Activated CD8-positive, alpha-beta memory T cell treated with anti-CD3 and anti-CD28 coated beads, Interleukin-2, amount 50 U/mL, for 24 hours (primary cell): ENCODE data around the gene ATP13A5.

ENCODE experiments used
- DNase-seq: peaks from one replicate; pipeline ENCODE4 v3.0.0-alpha.2; 2020; ENCODE audit errors: extremely low read depth

Gene ATP13A5

DNA sequence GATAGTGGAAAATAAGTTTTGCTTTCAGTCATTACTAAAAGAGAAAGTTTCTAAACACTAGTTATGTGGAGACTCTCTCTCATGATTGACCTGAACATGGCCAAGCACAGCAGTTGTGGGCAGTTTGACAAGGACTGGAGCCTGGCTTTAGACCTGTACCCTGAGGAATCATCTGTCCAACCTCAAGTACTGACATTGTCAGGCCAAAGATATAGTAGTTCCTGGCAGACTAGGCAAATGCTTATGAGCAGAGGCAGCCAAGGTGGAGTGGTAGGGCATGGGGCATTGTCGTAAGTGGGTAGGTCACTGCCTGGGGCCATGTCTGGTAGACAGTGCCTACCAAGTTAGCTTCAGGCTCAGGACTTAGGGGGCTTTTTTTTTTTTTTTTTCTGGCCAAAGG is 116.6 kb downstream of the ATP13A5 start:
- no peak for DNase-seq

DNA sequence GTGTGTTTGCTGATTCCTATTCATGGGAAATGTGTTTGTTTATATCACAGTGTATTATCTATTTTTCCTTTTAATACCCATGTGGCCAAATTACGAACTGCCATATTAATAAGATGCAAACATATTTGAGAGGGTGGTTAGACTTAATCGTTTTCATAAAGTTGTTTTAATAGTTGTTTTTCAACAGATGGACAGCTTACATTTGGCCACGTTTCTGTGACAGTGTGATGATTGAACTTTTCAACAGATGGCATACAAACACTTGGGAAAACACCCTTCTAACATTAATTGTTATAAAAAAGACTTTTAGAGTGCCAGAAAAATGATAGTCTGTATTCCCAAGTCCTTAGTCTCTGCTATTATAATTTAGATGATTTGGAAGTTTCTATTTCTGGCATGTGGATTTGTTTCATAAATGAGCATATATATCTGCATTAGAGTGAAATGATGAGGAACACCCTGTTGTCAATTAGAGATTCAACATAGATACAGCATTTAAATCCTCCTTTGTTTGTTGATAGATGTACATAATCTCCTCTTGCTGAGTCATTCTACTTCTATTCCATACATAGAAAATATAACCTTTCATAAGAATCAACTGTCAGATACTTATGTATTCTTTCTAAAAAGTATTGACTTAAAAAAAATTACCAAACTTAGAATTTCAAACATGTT is 124.4 kb downstream of the ATP13A5 start:
- no peak for DNase-seq

DNA sequence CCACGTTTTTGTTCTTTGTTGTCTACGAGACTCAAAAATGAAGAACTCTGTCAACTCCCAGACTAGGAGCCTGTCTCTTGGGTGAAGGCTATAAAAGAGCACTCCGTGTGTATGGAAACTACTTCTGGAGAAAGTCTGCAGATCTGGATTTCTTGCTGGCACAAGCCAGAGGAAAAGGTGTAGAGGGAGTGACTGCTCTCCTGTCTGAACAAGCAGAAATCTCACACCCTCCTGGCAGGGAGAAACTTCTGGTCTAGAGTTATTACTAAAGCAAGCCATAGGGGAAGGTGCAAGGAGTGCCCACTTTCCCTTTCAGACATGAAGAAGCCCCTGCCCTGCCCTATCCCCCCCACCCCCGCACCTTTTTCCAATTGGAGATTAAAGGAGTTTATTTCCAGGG is 128.1 kb downstream of the ATP13A5 start:
- no peak for DNase-seq

DNA sequence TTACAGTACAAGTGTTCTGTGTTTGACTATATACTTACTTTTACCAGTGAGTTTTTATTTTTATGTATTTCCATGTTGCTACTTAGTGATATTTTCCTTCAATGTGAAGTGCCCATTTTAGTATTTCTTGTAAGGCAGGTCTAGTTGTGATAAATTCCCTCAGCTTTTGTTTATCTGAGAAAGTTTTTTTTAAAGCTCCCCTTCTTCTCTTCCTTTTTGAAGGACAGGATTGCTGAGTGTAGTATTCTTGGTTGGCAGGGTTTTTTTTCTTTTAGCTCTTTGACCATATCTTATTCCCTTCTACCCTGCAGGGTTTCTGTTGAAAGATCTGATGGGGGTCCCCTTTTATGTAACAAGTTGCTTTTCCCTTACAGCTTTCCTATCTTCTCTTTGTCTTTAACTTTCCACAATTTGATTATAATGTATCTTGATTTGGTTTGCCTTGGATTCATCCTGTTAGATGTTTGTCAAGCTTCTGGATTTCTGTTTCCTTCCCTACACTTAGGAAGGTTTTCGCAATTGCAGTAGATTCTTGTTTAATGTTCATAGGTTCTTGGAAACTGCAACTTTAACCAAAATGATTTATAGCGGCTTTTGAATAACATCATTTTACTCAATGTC is 129.6 kb downstream of the ATP13A5 start:
- no peak for DNase-seq

DNA sequence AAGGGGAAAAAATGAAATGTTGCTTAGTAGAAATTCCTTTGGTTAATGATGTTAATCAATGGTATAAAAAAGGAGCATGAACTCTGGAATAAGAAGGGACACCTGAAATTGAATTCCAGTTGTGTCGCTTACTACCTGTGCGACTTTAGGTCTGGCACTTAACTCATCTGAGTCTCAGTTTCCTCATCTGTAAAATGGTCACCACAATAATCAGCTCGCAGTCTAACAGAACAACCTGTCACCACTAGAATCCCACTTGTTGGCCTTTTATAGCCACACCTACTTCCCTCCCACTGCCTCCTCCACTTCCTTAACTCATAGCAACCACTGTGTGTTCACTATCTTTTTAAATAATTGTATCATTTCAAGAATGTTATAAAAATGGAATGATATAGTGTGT is 135.0 kb downstream of the ATP13A5 start:
- no peak for DNase-seq

DNA sequence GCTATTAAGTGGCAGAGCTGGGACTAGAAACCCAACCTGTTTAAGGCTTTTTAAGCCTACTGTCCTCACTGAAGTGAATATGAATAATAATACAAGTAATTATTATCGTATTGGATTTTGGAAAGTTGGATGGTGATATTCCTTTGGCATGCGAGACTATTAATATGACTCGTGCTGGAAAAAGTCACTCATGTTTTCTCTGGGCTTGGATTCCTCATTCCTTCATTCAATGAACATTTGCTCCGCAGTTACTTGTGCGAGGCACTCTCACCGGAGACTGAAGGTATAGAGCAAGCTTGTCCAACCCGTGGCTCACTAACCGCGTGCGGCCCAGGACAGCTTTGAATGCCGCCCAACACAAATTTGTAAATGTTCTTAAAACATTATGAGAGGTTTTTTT is 136.8 kb downstream of the ATP13A5 start:
- no peak for DNase-seq

DNA sequence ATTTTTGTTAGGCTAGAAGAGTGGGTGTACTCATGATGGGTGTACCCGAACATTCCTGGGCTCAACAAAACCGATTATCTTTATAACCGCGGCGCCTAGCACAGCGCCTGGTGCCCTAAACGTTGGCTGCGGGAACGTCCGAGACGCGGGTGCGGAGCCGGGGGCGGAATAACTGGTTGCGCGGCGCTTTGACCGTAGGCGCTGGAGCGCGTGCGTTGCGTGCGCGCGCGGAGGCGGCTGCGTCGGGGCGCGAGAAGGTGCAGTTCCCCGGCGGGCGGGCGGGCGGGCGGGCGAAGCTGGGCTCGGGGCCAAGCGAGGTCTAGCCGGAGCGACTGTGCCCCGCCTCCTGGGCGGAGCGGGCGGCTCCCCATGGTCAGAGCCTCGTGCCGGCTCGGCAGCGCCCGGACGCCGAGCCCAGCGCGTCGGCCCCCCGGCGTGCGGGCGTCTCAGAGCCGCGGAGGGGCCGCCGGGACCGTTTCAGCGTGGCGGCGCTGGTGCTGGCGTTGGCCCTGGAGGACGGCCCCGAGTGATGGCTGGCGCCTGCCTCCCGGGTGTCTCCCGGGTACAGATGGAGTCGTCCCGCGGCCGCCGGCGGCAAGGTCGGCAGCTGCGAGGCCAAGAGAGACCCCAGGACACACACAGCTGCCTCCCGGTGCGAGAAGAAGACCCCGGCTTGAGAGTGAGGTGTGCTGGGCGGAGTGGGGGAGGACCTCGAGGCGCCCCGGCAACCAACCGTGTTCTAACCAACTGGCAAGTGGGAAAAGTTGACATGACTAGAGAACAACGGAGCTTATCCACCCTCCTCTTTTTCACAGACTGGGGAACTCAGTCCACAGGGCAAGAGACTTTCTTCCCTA is 137.5 kb downstream of the ATP13A5 start, which contains the start of gene PLAAT1:
Gene PLAAT1 (plus strand): TSS at position 373 of the 857 bp plus-strand sequence. CDS start 14,429 bp downstream, outside the sequence.
- DNase-seq = no peak

DNA sequence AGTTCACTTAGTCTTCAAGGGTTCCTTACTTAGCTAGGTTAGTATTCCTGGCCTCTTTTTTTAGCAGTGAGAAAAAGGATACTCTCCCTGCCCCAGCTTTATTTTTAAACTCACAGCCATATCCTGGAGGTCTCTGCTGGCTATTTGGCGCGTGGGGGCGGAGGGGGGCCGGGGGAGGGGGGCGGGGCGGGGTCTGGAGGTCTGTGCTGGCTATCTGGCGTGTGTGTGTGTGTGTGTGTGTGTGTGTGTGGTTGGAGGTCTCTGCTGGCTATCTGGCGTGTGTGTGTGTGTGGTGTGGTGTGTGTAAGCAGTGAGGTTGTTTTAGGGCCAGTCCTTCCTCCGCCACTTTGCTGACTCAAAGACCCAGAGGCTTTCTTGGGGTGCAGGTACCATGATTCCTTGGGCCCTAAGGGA is 138.1 kb downstream of the ATP13A5 start:
- DNase-seq = no peak

DNA sequence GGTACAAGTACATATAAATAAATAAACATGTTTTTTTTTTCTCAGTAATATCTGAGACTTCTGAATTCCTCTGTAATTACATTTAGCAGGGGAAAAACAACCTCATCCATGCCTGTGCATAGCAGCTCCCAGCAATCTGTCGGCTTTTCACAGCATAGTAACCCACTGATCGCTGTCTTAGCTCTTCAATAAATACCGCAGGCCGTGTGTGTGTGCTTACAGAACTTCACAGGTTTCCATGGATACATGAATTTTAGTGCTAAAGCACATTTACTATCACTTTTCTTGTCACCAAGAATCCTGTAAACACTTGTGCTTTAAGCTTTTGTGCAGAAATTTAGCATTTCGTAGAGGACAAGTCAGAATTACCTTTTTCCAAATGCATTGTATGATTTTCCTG is 141.5 kb downstream of the ATP13A5 start:
- DNase-seq = no peak

DNA sequence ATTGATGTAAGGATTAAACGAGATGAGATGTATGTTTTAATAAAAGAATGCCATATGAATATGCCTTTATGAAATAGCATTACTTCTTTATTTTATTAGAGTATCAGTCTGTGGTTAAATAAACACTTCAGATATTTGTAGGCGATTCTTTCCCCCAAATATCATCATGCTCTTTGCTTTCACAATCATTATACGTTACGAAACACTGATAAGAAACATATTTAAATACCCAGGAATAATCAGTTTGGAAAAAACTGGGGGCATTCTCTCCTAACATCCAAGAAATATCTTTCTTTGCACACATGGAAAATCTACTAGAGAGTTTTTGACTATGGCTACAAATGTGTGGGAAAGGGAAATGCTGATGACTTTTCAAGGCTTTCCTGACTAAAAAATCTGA is 142.0 kb downstream of the ATP13A5 start:
- no peak for DNase-seq

DNA sequence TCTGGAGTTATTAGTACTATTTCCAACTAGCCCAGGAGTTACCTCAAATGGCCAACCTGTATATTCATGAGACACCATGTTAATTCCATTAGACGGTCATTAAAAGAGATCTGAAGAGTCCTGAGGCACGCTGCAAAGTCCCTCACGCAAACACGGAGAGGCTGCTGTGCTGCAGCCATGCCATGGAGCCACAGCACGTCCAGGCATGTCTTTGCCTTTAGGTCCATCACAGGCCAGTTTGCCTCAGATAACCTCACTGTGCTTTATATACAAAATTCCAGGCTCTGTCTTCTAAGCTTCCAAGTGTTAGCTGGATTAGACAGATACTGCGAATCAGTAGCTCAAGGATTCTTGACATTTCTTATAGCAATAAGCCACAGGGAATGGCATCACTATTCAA is 147.4 kb downstream of the ATP13A5 start:
- DNase-seq = no peak

DNA sequence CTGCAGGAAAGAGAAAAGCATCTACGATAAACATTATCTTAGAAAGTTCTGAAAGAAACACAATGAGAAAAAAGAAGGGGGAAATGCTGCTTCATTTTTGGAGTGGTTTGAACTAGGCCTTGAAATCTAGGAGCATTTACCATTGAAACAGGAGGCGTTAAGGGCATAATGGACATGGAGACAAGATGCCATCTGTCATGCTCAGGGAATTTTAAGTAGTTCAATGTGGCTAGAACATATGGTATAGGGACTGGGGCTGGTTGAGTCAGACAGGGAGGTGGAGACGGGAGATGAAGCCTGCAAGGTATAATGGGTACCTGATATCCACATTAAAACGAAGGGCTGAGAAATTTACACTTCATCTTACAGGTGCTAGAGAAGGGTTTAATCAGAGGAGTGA is 147.9 kb downstream of the ATP13A5 start:
- DNase-seq = no peak

DNA sequence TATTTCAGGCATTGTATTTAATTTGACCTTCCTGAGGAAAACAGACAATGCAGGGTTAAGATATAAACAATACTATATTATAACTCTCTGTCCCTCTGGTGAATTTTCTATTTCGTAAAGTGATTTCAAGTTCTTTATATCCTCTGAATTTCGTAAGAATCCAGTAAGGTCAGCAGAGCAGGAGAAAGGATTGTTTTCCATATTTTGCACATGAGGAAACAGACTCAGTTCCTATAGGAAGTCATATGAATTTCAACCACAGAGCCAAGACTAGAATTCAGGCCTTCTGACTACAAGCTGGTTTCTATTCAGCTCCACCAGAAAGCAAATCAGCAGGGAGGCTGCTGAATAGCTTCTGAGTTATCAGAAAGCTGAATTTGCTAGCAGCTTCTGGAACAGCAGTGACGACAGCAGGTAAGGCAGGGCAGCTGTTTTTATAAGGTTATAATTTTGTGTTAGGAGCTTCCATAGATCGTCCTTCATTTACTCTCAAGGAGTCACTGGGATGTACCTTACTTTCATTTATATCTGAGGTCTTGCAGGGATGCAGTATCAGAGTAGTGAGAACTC is 148.6 kb downstream of the ATP13A5 start:
- DNase-seq = no peak

DNA sequence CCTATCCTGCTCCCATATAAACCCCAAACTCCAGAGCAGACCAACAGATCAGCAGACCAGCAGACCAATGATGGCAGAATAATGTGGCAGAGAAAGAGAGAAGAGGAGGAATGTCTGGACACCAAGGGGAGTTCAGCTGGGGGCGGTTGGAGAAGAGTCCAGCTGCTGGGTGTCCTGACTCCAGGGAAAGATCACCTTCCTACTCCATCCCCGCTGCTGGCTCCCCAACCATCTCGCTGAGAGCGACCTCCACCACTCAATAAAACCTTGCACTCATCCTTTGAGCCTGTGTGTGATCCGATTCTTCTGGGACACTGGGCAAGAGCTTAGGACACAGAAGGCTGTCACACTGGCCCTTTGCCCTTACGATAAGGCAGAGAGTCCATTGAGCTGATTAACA is 150.3 kb downstream of the ATP13A5 start:
- DNase-seq = no peak

DNA sequence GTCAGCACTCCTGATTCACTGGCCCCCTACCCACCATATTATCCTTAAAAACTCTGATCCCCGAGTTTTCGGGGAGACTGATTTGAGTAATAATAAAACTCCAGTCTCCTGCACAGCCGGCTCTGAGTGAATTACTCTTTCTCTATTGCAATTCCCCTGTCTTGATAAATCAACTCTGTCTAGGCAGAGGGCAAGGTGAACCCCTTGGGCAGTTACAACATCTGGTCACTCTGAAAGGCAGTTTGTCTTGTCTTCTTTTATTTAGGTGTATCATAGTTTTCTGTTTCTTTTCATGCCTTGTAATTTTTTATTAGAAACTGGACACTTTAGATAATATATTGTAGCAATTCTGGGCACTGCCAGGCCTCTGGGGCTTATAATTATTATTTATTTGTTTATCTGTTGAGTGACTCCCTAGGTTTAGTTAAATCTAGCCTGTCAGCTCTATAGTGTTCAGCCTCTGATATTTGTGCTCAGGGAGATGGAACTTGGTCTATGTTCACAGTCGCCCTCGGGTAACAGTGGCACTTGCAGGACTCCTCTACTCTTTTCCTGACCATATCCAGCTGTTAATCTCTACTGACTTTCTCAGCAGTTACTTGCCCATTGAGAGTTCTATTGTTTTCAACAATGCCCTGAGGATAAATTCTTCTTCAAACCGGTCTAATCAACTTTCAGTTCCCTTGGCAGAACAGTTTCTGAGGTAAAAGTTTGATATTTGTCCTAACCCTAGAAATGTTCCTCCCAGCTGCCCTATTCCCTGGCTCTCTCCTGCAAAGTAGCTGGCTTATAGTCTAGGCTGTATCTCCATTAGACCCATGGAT is 153.0 kb downstream of the ATP13A5 start:
- DNase-seq = no peak
